GM23248 (cell line): ENCODE results near the gene CCNYL1.

Experiments
- EZH2 ChIP-seq: fragments of 200-600 bp; sonication (generic); IDR thresholded peaks from 2 replicates; pipeline ENCODE4 v1.6.1; 2018; ENCODE audit warnings: antibody characterized with exemption, mild to moderate bottlenecking; ENCODE audit not compliant: insufficient read depth, poor library complexity, severe bottlenecking
- EZH2phosphoT487 ChIP-seq: fragments of 200-600 bp; sonication (generic); IDR thresholded peaks from 2 replicates; pipeline ENCODE4 v1.6.1; 2018; ENCODE audit warnings: antibody characterized with exemption, moderate library complexity, mild to moderate bottlenecking, low read depth; ENCODE audit not compliant: insufficient read depth

- TF ChIP-seq EZH2phosphoT487 (no peak), EZH2 (no peak)
Observed at GRCh38 chr2:207670887-207671286, 40.6 kb upstream of the CCNYL1 start.
